ENCODE results near the gene JUP. TPM values are rescaled to one million over a fixed set of nuclear protein-coding genes. Genes with fewer than 3 reads are reported as not detected.
A peak's percentile ranks its signal among the peaks of the same experiment; 100 is the strongest.

JUP gene
- total and polyA plus RNA-seq, 2 of the 4 experiments (the other 2 are of a cell fraction) = 12.9 to 27.3 TPM

DNA sequence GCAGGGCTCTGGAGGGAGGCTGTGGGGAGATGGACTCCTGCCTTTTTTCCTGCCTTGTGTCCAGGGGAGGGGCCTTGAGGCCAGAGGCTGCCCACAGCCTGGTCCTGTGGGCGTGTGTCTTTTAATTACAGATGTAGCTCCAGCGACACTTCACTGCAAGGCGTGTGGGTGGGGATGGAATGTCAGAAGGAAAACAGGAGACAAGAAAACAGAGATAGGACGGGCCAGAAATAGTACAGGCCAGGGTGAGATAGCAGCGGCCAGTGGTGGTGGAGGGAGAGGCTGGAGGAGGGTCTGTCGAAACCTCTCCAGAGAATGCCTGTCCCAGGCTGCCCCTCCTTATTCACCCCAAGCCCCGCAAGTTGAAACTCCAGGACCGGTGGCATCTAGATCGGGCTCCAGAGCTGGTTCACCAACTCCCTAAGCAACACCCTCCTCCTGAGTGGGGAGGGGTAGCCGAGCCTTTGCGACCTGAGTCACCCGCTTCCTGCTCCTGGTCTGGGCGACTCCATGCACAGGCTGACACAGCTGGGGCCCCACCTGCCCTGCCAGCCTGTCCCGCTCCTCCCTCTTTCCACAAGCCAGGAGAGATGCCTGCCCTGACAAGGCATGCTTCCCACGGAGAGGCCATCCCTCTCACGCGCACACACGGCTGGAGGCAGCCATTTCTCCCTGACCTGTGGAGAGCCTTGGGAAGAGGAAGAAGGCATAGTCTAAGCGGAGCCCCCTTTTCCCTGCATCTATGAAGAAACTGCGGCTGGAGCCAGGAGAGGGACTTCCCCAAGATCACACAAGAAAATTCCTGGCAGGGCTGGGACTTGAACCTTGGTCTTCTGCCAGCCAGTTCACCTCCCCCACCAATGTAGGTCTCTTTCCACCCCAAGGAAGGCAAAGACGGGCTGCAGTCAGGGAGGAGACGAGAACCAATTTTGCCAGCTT, 6.6 kb upstream of the JUP start:
- Histone ChIP-seq H2BK120ac (ENCODE audit: low read depth, low read length) (peak overlapping the region; percentile 82), H4K20me1 (ENCODE audit: insufficient read depth, low read length) (no peaks in the 10 kb centered on the region), H3K4me1 (ENCODE audit: control insufficient read depth, insufficient read depth, low read length) (peaks cover 26% of the 10 kb centered on the region), H3K4me2 (ENCODE audit: low read depth, low read length) (peak overlapping the region; percentile 51), H2BK15ac (ENCODE audit: low read depth, low read length) (peak overlapping the region; percentile 82), H3K18ac (ENCODE audit: low read depth, low read length) (peak overlapping the region; percentile 92), H3K9me1 (ENCODE audit: insufficient read depth, low read length) (peaks cover 13% of the 10 kb centered on the region), H2AK5ac (ENCODE audit: low read depth, low read length) (peak overlapping the region; percentile 95), H3K9ac (ENCODE audit: low read depth, low read length) (0 out of 2 replicates have a peak overlapping the region, but pooled peaks have one; percentile 0), H3K14ac (replicated peaks; ENCODE audit: low read depth, low read length) (peak overlapping the region; percentile 49), H2AFZ (replicated peaks; ENCODE audit: low read length, poor library complexity) (peak overlapping the region; percentile 81), H4K5ac (ENCODE audit: low read depth, low read length) (peak overlapping the region; percentile 83), H3K79me1 (ENCODE audit: low read depth in 1 of 2, low read length in 2 of 2) (no peaks in the 10 kb centered on the region), H3K56ac (ENCODE audit: extremely low read depth, insufficient read depth, low read length) (no peak overlapping the region), H3K4ac (ENCODE audit: low read depth, low read length) (peak overlapping the region; percentile 81), H4K91ac (ENCODE audit: insufficient read depth, low read depth, low read length) (peak overlapping the region; percentile 54), H4K8ac (ENCODE audit: low read depth in 2 of 2, low read length in 2 of 2) (peak overlapping the region; percentile 73 to 78; a peak in 3 of 4 replicates), H3K27ac (ENCODE audit: insufficient read depth, low read length) (peak overlapping the region; percentile 90), H2BK5ac (ENCODE audit: low read depth, low read length, poor library complexity, severe bottlenecking) (peak overlapping the region; percentile 88), H3K9me3 (ENCODE audit: control insufficient read depth, insufficient read depth, low read length) (no peaks in the 10 kb centered on the region), H2BK20ac (ENCODE audit: low read depth, low read length) (peak overlapping the region; percentile 81), H3K4me3 (ENCODE audit: insufficient read depth, low read depth, low read length) (no peak overlapping the region), H3K23ac (ENCODE audit: low read depth, low read length) (peak overlapping the region; percentile 48; the same call in 1 of the 2 replicates), H3K36me3 (ENCODE audit: control insufficient read depth, insufficient read depth, low read length) (no peaks in the 10 kb centered on the region), H2AK9ac (replicated peaks; ENCODE audit: low read depth, low read length, poor library complexity) (peak overlapping the region; percentile 90), H3K27me3 (ENCODE audit: control insufficient read depth, insufficient read depth, low read length) (0 out of 2 replicates have a peak, but pooled peaks cover 2% of the 10 kb centered on the region)
- BruUV-seq (replicated peaks) = no TSS peak
- ChIA-PET CTCF (interaction anchor here (0.6 to 1.3 kb wide), 2 partner anchors 20 to 139 kb away, joined by 4 to 5 read pairs; no protein-coding TSS in a partner anchor), POLR2A (ENCODE audit: unreplicated experiment) (no interaction called here)
- in situ Hi-C loops (cut with MboI; ENCODE audit: low sequenced_read_pairs) = no loop called here
- peak; percentile 60 for DNase-seq
- intact Hi-C loops (cut with micrococcal nuclease) = no loop called here
- 5% methylated on average over 3 of the region's 22 CpGs; no CpG with 5 or more reads in 1 of the 2 experiments for WGBS, 2 experiments (ENCODE audit: extremely low coverage in 2 of 2, insufficient read length in 1 of 2)
- ATAC-seq (ENCODE audit: low read depth) = peak; percentile 76
- dilution Hi-C loops (cut with HindIII; ENCODE audit: low sequenced_read_pairs, unreplicated experiment) = no loop called here
- TF ChIP-seq RAD21 (IDR thresholded peaks at IDR 0.05; ENCODE audit: low read length) = no peak
- TF ChIP-seq BHLHE40 (IDR thresholded peaks at IDR 0.05; ENCODE audit: low read depth, low read length) = no peak; the same call in 1 of the 2 replicates
- no peak for TF ChIP-seq MXI1 (IDR thresholded peaks at IDR 0.05; ENCODE audit: borderline replicate concordance, low read depth, low read length)
- TF ChIP-seq, protein P1, sequence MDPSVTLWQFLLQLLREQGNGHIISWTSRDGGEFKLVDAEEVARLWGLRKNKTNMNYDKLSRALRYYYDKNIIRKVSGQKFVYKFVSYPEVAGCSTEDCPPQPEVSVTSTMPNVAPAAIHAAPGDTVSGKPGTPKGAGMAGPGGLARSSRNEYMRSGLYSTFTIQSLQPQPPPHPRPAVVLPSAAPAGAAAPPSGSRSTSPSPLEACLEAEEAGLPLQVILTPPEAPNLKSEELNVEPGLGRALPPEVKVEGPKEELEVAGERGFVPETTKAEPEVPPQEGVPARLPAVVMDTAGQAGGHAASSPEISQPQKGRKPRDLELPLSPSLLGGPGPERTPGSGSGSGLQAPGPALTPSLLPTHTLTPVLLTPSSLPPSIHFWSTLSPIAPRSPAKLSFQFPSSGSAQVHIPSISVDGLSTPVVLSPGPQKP (IDR thresholded peaks at IDR 0.05; ENCODE audit: borderline replicate concordance, low read depth, low read length) = no peak
- no peak for TF ChIP-seq POLR2A (IDR thresholded peaks at IDR 0.05; ENCODE audit: low read depth, low read length)
- TF ChIP-seq FOS (IDR thresholded peaks at IDR 0.05; ENCODE audit: low read depth, low read length) = 0 out of 2 replicates have a peak, but pooled peaks have one; percentile 2
- TF ChIP-seq CHD1 (IDR thresholded peaks at IDR 0.05; ENCODE audit: low read depth, low read length) = no peak
- TF ChIP-seq CEBPB (IDR thresholded peaks at IDR 0.05; ENCODE audit: low read depth, low read length) = no peak
- TF ChIP-seq RCOR1 (IDR thresholded peaks at IDR 0.05; ENCODE audit: insufficient replicate concordance, low read length) = no peak
- no peak for TF ChIP-seq SMC3 (IDR thresholded peaks at IDR 0.05; ENCODE audit: low read depth, low read length)
- TF ChIP-seq, protein P2, sequence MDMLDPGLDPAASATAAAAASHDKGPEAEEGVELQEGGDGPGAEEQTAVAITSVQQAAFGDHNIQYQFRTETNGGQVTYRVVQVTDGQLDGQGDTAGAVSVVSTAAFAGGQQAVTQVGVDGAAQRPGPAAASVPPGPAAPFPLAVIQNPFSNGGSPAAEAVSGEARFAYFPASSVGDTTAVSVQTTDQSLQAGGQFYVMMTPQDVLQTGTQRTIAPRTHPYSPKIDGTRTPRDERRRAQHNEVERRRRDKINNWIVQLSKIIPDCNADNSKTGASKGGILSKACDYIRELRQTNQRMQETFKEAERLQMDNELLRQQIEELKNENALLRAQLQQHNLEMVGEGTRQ (IDR thresholded peaks at IDR 0.05; ENCODE audit: low read depth, low read length) = no peak
- 0 out of 2 replicates have a peak, but pooled peaks have one; percentile 21 for TF ChIP-seq MAZ (IDR thresholded peaks at IDR 0.05; ENCODE audit: borderline replicate concordance, low read depth, low read length)
- TF ChIP-seq MAFK (IDR thresholded peaks at IDR 0.05; ENCODE audit: low read depth, low read length) = no peak
